GM18526 (cell line): ENCODE measurements around the gene LINGO3.

Source experiments
- POLR2A ChIP-seq: IDR thresholded peaks from 3 replicates; pipeline ENCODE4 v1.6.1; 2011; ENCODE audit not compliant: insufficient read length; ENCODE audit errors: extremely low read depth

The LINGO3 gene

GRCh38 chr19:2271234-2272103 is 36.5 kb downstream of the LINGO3 start:
- no peak for TF ChIP-seq POLR2A

- TF ChIP-seq POLR2A = no peak
These were observed 37.3 kb downstream of the LINGO3 start for GRCh38 chr19:2270423-2271233.

- no peak for TF ChIP-seq POLR2A
These were observed 37.9 kb downstream of the LINGO3 start for GRCh38 chr19:2270157-2270422.

- peak; percentile 99 for TF ChIP-seq POLR2A
These were observed 38.5 kb downstream of the LINGO3 start for GRCh38 chr19:2269244-2270156.

GRCh38 chr19:2268861-2269243 is 39.1 kb downstream of the LINGO3 start:
- TF ChIP-seq POLR2A = no peak

- no peak for TF ChIP-seq POLR2A
These were observed 39.5 kb downstream of the LINGO3 start for GRCh38 chr19:2268480-2268830.

- no peak for TF ChIP-seq POLR2A
These were observed 41.6 kb downstream of the LINGO3 start for GRCh38 chr19:2266183-2266993.

GRCh38 chr19:2261438-2262172 is 46.3 kb downstream of the LINGO3 start:
- no peak for TF ChIP-seq POLR2A

- TF ChIP-seq POLR2A = no peak
These were observed 47.6 kb downstream of the LINGO3 start for GRCh38 chr19:2260341-2260805.

- no peak for TF ChIP-seq POLR2A
These were observed 48.6 kb downstream of the LINGO3 start for GRCh38 chr19:2259336-2259735.
